Tibial nerve (tissue), 4 donors: ENCODE data around the gene PTPRG. TPM values are rescaled to one million over a fixed set of nuclear protein-coding genes. Genes with fewer than 3 reads are reported as not detected.

Source experiments
- DNase-seq, 2 donors: peaks; one replicate each; pipeline ENCODE4 v3.0.0-alpha.2; 2019; ENCODE audit warnings: low spot score in 2 of 2
- H3K27ac ChIP-seq, 4 donors: fragments of 200-600 bp; sonication (generic) in 3 of 4; one replicate each; pipeline ENCODE4 v1.5.1; 2017 to 2019; ENCODE audit warnings: mild to moderate bottlenecking in 1 of 4
- H3K27me3 ChIP-seq, 2 donors: fragments of 200-600 bp; sonication (generic) in 1 of 2; one replicate each; pipeline versions ENCODE4 v1.5.1 to v1.6.0; 2017 to 2019
- H3K36me3 ChIP-seq, 3 donors: fragments of 200-600 bp; sonication (generic); one replicate each; pipeline ENCODE4 v1.5.1; 2018 to 2019
- H3K4me1 ChIP-seq, 4 donors: fragments of 200-600 bp; sonication (generic) in 3 of 4; one replicate each; pipeline ENCODE4 v1.5.1; 2017 to 2019
- H3K4me3 ChIP-seq, 4 donors: fragments of 200-600 bp; sonication (generic) in 3 of 4; one replicate each; pipeline ENCODE4 v1.5.1; 2017 to 2019; ENCODE audit warnings: mild to moderate bottlenecking in 1 of 4, moderate library complexity in 1 of 4
- H3K9me3 ChIP-seq, 4 donors: fragments of 200-600 bp; sonication (generic) in 3 of 4; one replicate each; pipeline ENCODE4 v1.5.1; 2017 to 2019
- CTCF ChIP-seq, 5 experiments: fragments of 200-600 bp in 3 of 5; fragments of 450-650 bp in 2 of 5; sonication (generic) in 3 of 5; IDR thresholded peaks; one replicate each; pipeline ENCODE4 v1.5.1; 2016 to 2019; ENCODE audit warnings: antibody characterized with exemption in 5 of 5, mild to moderate bottlenecking in 3 of 5, moderate library complexity in 2 of 5
- EP300 ChIP-seq, 2 donors: sonication (generic); formaldehyde crosslinking; IDR thresholded peaks; one replicate each; pipeline ENCODE4 v1.6.1; 2017; ENCODE audit warnings: antibody characterized with exemption in 2 of 2, mild to moderate bottlenecking in 1 of 2
- POLR2A ChIP-seq, 2 donors: fragments of 450-650 bp; IDR thresholded peaks; one replicate each; pipeline ENCODE4 v1.6.1; 2017; ENCODE audit warnings: antibody characterized with exemption in 2 of 2, mild to moderate bottlenecking in 2 of 2, moderate library complexity in 2 of 2
- WGBS, 2 donors: methylation state at CpG; one replicate each; pipeline ENCODE4 v1.1.5; 2018; 5-methylcytosine and 5-hydroxymethylcytosine counted together
- total RNA-seq, 4 donors: library from RNA; depleted of rRNA; stranded (reverse); fragments of >200 nt; gene quantifications; one replicate each; pipeline ENCODE4 v1.1.0, GENCODE V29; 2016

PTPRG gene
- total RNA-seq, 4 donors from 2014 or later: 112 to 174 (median 121) TPM

GRCh38 chr3:61875046-61875844 lies 313.9 kb downstream of the PTPRG start:
- 78 to 82% methylated on average over 11 of the region's 11 CpGs for WGBS, 2 donors
- peaks cover 0 to 34% (median 2%) of the 10 kb centered on the region in 4 donors for H3K4me1 ChIP-seq

GRCh38 chr3:61875976-61876671 lies 314.8 kb downstream of the PTPRG start:
- Histone ChIP-seq H3K27me3 (no peaks in the 10 kb centered on the region), H3K27ac (peak overlapping the region in 1 of 4 donors; percentile 38), H3K4me3 (no peak overlapping the region), H3K4me1 (peaks cover 0 to 34% (median 2%) of the 10 kb centered on the region in 4 donors), H3K9me3 (no peaks in the 10 kb centered on the region), H3K36me3 (no peaks in the 10 kb centered on the region)
- TF ChIP-seq EP300 (IDR thresholded peaks at IDR 0.05): no peak
- TF ChIP-seq POLR2A (IDR thresholded peaks at IDR 0.05): no peak
- no peak for TF ChIP-seq CTCF (IDR thresholded peaks at IDR 0.05)
- 64 to 73% methylated on average over 4 of the region's 4 CpGs for WGBS, 2 donors
- DNase-seq: no peak

More at GRCh38 chr3:61875046-61875844, 313.9 kb downstream of the PTPRG start:
- no peak for TF ChIP-seq CTCF (IDR thresholded peaks at IDR 0.05)
- TF ChIP-seq POLR2A (IDR thresholded peaks at IDR 0.05): no peak
- no peak for TF ChIP-seq EP300 (IDR thresholded peaks at IDR 0.05)
- no peaks in the 10 kb centered on the region for H3K27me3 ChIP-seq
- no peaks in the 10 kb centered on the region for H3K9me3 ChIP-seq
- no peak overlapping the region for H3K27ac ChIP-seq
- no peaks in the 10 kb centered on the region for H3K36me3 ChIP-seq
- no peak for DNase-seq
- no peak overlapping the region for H3K4me3 ChIP-seq

- Histone ChIP-seq H3K36me3 (no peaks in the 10 kb centered on the region), H3K4me1 (peaks cover 0 to 31% (median 2%) of the 10 kb centered on the region in 4 donors), H3K9me3 (no peaks in the 10 kb centered on the region), H3K27me3 (no peaks in the 10 kb centered on the region), H3K4me3 (no peak overlapping the region), H3K27ac (peak overlapping the region in 1 of 4 donors; percentile 38)
- DNase-seq: no peak
- TF ChIP-seq CTCF (IDR thresholded peaks at IDR 0.05): no peak
- peak in 1 of 2 donors; percentile 6 for TF ChIP-seq EP300 (IDR thresholded peaks at IDR 0.05)
- no peak for TF ChIP-seq POLR2A (IDR thresholded peaks at IDR 0.05)
- WGBS, 2 donors: 44 to 49% methylated on average over 2 of the region's 2 CpGs
Observed at GRCh38 chr3:61876797-61877196, 315.4 kb downstream of the PTPRG start.

GRCh38 chr3:61877359-61878138 lies 316.2 kb downstream of the PTPRG start:
- no peaks in the 10 kb centered on the region for H3K36me3 ChIP-seq
- no peaks in the 10 kb centered on the region for H3K9me3 ChIP-seq
- no peak for DNase-seq
- no peak overlapping the region for H3K4me3 ChIP-seq
- H3K4me1 ChIP-seq: peaks cover 0 to 23% (median 2%) of the 10 kb centered on the region in 4 donors
- WGBS, 2 donors: 65 to 66% methylated on average over 6 of the region's 6 CpGs
- H3K27ac ChIP-seq: no peak overlapping the region
- H3K27me3 ChIP-seq: no peaks in the 10 kb centered on the region
- TF ChIP-seq POLR2A (IDR thresholded peaks at IDR 0.05): no peak
- TF ChIP-seq EP300 (IDR thresholded peaks at IDR 0.05): no peak
- no peak for TF ChIP-seq CTCF (IDR thresholded peaks at IDR 0.05)
